ES-I3 (cell line): ENCODE data around the gene GNAT3.

Experiments used
- H3K36me3 ChIP-seq: 2 replicates; pipeline ENCODE4 v1.6.1; 2013; ENCODE audit warnings: mild to moderate bottlenecking, low read length, control low read depth, moderate library complexity; ENCODE audit not compliant: insufficient read depth
- H3K4me1 ChIP-seq: 2 replicates; pipeline ENCODE4 v1.6.1; 2013; ENCODE audit warnings: mild to moderate bottlenecking, control low read depth, low read length; ENCODE audit not compliant: insufficient read depth
- H3K9ac ChIP-seq: 2 replicates; pipeline ENCODE4 v1.6.1; 2013; ENCODE audit warnings: low read depth, mild to moderate bottlenecking, low read length, moderate library complexity
- H3K9me3 ChIP-seq: 2 replicates; pipeline ENCODE4 v1.6.1; 2013; ENCODE audit warnings: mild to moderate bottlenecking, low read length, moderate library complexity; ENCODE audit not compliant: control insufficient read depth, insufficient read depth

The GNAT3 gene

DNA sequence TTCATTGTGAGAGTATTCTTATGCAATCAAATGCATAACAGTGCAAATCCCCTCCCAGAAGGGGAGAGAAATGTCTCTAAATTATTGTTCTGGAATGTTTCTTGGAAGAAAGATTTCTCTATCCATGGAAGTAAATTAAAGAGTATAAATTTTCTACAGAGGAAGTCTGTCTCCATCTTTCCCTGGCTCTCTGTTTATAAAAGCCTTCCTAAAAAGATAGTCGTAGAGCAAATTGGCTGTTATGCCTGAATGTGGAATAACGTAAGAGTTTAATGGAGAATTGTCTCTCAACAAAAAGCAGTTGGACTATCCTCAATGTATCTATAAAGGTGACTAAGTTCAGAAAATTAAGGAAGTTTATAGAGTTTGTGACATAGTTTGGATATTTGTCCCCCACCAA lies 76.3 kb downstream of the GNAT3 start:
- Histone ChIP-seq H3K4me1 (peaks cover 6% of the 10 kb centered on the region; the same call in 1 of the 2 replicates), H3K9ac (no peak overlapping the region), H3K36me3 (no peaks in the 10 kb centered on the region), H3K9me3 (peaks cover 4% of the 10 kb centered on the region; the same call in 1 of the 2 replicates)

DNA sequence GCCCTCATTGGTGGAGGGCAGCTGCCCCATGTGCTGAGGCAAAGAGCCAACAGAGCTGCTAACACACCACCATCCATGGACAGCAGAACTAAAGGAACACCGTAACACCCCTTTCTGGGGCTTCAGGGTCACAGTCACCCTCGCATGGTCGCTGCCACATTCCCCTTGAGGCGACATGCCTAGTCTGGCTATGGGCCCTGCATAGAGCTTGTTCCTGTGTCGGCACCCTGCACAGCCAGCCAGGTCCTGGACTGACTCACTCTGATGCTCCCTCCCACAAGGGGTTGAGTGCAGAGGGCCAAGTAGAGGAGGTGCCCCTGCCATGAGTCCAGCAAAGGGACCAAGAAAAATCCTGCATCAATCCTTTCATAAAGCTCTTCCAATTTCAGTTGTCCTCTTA lies 77.8 kb downstream of the GNAT3 start:
- Histone ChIP-seq H3K9ac (no peak overlapping the region), H3K9me3 (peaks cover 4% of the 10 kb centered on the region; the same call in 1 of the 2 replicates), H3K36me3 (no peaks in the 10 kb centered on the region), H3K4me1 (peaks cover 6% of the 10 kb centered on the region; the same call in 1 of the 2 replicates)

DNA sequence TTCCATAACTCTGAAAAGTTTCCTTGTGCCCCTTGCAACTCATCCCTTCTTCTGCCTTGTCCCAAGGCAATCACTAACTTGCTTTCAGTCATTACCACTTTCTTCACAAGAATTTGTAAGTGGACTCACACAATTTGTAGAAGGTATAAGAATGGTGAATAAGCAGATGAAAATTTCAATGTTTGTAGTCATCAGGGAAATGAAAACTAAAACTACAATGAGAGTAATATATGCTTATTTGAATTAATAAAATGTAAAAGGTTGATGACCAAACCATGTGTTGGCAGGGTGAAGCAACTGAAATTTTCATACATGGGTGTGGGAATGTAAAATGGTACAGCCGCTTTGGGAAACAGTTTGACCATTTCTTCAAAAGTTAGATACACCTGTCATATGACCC lies 79.7 kb downstream of the GNAT3 start:
- Histone ChIP-seq H3K9me3 (peaks cover 4% of the 10 kb centered on the region; the same call in 1 of the 2 replicates), H3K9ac (no peak overlapping the region), H3K36me3 (no peaks in the 10 kb centered on the region), H3K4me1 (peaks cover 6% of the 10 kb centered on the region; the same call in 1 of the 2 replicates)

DNA sequence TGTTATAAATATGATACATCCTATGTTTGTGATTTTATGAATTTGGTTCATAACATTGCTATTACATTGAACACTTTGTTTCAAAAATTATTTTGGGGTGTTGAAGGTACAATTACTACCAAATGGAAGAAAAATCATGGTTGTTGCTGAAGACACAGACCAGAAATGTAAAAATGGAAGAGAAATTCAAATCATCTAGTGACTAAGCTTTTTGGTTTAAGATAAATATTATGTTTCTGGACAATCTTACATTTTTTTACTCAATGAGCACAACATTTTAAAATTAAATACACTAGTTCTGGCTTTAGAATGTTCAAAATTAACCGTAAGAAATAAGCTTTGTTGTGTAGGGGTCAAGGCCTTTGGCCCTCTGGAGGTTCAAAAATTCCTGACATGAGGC lies 82.7 kb downstream of the GNAT3 start:
- H3K36me3 ChIP-seq, result no peaks in the 10 kb centered on the region
- no peaks in the 10 kb centered on the region for H3K9me3 ChIP-seq
- H3K9ac ChIP-seq, result no peak overlapping the region
- peaks cover 6% of the 10 kb centered on the region; the same call in 1 of the 2 replicates for H3K4me1 ChIP-seq

DNA sequence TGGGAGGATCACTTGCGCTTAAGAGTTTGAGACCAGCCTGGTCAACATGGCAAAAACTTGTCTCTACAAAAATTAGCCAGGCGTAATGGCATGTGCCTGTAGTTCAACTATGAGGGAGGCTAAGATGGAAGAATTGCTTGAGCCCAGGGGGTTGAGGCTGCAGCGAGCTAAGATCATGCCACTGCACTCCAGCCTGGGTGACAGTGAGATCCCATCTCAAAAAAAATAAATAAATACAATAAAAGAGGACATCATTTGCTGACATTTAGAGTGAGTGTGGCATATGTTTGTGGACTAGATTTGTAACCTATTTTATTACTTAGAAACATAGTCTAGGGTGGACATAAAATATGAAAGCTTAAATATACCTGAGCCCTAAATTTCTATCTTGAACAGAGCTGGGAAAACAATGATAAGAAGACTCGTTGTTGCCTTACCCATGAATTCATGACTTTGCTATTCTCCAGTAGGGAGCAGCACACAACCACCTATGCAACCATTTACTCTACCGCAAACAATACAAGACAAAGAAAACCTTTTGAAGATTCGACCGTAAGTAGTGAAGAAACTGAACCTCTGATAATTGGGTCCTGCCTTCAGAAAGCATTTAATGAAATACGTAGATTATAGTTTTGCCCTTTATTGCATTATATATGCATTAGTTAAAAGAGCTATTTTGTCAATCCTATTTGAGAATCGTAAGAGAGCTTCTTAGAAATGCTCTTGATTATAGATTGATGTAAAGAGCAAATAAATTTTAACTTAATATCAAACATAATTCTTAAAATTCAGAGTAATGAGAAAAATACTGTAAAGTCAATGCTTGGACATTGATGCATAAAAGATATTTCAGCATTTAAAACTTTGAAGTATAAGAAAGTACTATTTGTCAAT lies 83.5 kb downstream of the GNAT3 start:
- Histone ChIP-seq H3K36me3 (no peaks in the 10 kb centered on the region), H3K9ac (no peak overlapping the region), H3K9me3 (no peaks in the 10 kb centered on the region), H3K4me1 (peaks cover 6% of the 10 kb centered on the region; the same call in 1 of the 2 replicates)

DNA sequence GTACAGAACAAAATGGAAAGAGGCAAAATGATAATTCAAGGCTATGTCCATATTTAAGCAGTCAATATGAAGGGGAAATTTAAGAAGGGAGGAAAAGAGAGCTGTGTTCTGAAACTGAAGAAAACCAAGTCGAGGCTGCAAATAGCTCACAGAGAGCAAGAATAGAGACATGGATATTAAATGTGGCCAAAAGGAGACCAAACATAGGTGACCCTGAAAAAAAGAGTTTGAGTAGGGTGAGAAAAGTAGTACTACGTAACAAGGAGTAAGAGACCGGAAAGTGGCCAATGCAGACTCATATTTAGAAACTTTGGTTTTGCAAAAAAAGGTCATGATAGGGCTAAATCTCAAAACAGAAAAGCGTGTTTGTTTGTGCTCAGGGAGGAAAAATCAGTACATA lies 84.6 kb downstream of the GNAT3 start:
- peaks cover 6% of the 10 kb centered on the region; the same call in 1 of the 2 replicates for H3K4me1 ChIP-seq
- no peak overlapping the region for H3K9ac ChIP-seq
- H3K36me3 ChIP-seq, result no peaks in the 10 kb centered on the region
- H3K9me3 ChIP-seq, result no peaks in the 10 kb centered on the region

DNA sequence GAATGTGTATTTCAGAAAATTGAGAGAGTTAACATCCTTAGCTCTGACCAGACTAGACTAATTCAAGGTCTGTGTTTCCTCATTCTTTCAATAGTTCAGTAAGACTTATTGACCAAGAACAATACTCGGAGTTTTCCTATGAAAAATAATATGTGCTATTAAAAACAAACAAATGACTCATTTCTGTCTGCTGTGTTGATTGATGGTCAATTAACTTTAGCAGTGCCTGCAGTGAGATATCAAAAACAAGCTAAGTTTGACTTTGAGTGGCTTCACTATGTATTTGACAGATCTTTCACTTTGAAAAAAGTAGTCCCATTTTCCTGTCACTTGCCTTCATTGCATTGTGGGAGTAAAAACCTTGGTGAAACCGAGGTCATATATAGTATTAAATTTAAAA lies 91.0 kb downstream of the GNAT3 start:
- Histone ChIP-seq H3K36me3 (no peaks in the 10 kb centered on the region), H3K9ac (no peak overlapping the region), H3K9me3 (no peaks in the 10 kb centered on the region), H3K4me1 (no peaks in the 10 kb centered on the region)

DNA sequence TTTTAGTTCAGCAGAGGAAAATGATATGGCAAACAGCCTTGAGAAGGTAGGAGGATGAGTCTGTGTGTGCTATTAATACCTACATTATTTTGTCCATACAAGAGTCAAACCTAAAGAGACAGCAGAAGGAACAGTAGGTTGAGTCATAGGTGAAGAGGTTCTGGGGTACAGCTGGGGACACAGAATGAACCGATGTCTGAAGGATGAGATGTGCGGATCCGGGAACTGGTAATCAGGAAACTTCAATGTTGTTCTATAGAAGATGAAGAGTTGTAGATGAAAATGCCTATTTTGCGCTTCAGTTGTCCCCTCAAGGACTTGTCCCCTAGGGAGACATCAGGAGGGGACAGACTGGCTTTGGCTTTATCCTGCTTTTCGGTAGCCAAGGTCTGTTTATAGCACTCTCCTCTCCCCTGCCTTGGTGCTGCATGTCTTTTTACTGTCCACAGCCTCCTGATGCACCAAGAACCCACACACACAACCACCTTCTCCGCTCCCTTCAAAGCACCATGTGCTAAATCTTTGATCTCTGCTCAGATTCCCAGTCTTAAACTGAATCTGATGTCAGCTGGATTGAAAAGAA lies 94.6 kb downstream of the GNAT3 start:
- Histone ChIP-seq H3K9me3 (no peaks in the 10 kb centered on the region), H3K4me1 (no peaks in the 10 kb centered on the region), H3K9ac (no peak overlapping the region), H3K36me3 (no peaks in the 10 kb centered on the region)

DNA sequence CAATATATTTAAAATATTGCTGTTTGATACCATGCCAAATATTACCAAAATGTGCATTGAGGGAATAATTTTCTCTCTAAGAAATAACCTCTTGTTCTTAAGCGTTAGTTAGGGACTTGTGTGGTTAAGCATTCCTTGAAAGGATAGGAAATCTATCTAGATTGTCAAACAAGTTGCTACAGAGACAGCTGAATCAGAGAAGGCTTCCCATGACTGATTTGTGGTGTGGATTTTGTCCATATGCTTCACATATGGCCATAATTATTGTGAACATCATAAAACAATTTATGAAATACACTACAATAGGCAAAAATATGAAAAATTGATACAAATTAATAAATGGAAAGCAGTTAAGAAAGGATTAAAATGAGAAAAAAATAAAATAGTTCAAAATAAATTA lies 96.3 kb downstream of the GNAT3 start:
- Histone ChIP-seq H3K4me1 (no peaks in the 10 kb centered on the region), H3K9ac (no peak overlapping the region), H3K9me3 (no peaks in the 10 kb centered on the region), H3K36me3 (no peaks in the 10 kb centered on the region)

DNA sequence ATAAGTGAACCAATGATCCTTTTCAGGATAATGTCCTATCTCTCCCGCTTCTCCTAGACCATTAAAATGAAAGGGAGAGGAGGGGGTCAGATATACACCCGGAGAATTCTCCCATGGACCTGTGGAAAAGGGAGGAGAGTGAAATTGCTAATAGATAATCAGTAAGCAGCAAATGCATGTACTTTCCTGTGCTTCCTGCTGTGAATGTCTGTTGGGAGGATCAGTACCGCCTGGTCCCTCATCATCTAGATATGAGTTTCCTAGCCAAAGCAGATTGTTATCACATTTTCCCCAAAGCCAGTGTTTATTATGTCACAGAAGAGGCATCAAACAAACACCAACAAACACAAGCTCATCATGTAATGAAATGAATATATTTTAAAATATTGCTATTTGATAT lies 96.8 kb downstream of the GNAT3 start:
- no peaks in the 10 kb centered on the region for H3K9me3 ChIP-seq

DNA sequence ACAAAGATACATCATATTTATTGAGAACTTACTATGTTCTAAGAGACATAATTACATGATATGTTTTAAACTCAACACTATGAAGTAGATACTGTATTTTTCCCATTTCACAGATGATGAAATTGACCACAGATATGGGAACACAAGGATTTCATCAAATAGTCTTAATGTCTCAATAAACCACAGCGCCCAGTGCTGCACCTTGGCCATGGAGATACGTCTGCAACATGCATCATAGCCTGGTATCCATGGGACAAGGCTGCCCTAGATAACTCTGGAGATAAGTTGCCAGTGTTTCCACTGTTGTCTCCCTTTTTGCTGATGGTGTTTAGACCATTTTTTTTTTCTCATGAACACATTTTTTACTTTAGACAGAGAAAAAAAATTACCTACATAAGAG lies 97.5 kb downstream of the GNAT3 start:
- H3K36me3 ChIP-seq, result no peaks in the 10 kb centered on the region
- H3K4me1 ChIP-seq, result no peaks in the 10 kb centered on the region
- H3K9me3 ChIP-seq, result no peaks in the 10 kb centered on the region
- H3K9ac ChIP-seq, result no peak overlapping the region

More for the DNA sequence above, 96.8 kb downstream of the GNAT3 start:
- Histone ChIP-seq H3K36me3 (no peaks in the 10 kb centered on the region), H3K9ac (no peak overlapping the region), H3K4me1 (no peaks in the 10 kb centered on the region)

DNA sequence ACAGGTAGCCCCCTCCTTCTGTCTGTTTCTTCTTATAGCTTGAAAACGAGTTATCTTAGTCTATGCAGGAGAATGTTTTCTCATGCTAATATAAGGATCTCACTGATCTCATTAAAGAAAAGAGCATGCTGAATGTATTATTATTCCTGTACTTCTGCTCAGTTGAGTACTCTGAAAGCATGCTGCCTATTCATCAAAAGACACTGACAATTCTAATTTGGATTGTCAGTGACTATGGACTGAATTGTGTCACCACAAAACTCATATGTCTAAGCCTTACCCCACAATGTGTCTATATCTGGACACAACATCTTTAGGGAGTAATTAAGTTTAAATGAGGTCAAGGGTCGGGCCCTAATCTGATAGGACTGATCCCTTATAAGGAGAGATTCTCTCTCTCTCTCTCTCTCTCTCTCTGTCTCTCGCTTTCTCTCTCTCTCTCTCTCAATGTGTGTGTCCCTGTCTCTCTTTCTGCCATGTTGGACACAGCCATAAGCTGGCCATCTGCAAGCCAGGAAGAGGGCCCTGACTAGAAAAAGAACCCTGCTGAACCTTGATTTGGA lies 98.4 kb downstream of the GNAT3 start:
- Histone ChIP-seq H3K4me1 (no peaks in the 10 kb centered on the region), H3K9me3 (no peaks in the 10 kb centered on the region), H3K36me3 (no peaks in the 10 kb centered on the region), H3K9ac (no peak overlapping the region)

DNA sequence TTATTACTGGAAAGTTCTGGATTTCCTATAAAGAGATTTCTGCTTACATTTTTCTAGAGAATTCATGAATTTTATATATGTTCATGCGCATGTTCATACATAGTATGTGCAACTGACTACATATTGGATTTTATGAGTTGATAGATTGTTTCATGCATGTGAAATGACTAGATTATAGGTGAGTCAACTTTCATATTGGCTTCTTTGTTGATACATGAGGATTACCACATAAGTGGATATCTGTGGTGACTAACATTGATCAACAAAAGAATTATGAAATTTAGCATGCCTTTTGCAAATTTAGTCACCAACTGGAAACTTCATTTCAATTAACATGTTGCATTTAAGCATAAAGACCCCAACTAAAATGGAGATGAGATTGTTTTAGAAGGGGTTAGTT lies 99.0 kb downstream of the GNAT3 start:
- no peaks in the 10 kb centered on the region for H3K36me3 ChIP-seq

DNA sequence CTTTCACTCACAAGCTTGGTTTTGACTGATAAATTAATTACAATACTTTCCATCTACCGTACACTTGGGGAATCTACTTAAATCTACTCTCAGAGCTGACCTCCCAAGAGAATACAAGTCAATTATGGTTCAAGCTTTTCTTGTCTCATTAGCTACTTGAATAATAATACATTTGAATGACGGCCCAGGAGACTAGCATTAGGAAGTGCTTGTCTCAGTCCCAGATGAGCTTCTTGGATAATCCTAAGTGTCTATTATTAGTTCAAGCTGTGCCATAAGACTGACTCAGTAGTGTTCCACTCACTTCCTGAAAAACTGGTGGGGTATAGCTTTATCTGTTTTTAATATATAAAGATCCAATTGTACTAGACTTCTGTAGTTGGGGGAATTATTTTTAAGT lies 100.2 kb downstream of the GNAT3 start:
- no peak overlapping the region for H3K9ac ChIP-seq
- no peaks in the 10 kb centered on the region for H3K9me3 ChIP-seq
- H3K36me3 ChIP-seq, result no peaks in the 10 kb centered on the region
- no peaks in the 10 kb centered on the region for H3K4me1 ChIP-seq

More for the DNA sequence above, 99.0 kb downstream of the GNAT3 start:
- H3K4me1 ChIP-seq, result no peaks in the 10 kb centered on the region
- H3K9me3 ChIP-seq, result no peaks in the 10 kb centered on the region
- H3K9ac ChIP-seq, result no peak overlapping the region

DNA sequence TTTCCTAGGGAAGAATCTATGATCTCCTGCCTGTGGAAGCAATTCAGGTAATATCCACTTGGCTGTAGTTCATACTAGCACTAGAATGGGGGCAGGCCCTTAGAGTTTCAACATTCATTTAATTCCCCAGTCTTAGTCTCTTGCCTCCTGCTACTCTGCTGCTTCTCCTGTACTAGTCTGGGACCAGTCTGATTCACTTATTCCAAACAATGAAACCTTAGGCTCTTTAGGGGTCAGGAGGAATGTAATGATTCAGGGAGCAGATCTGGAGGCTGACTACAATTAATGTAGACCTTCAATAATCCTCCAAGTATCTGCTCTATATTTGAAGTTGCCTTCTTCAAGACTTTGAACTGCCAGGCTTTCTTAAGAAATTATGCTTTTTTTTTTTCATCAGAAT lies 101.8 kb downstream of the GNAT3 start:
- H3K36me3 ChIP-seq, result no peaks in the 10 kb centered on the region
- no peaks in the 10 kb centered on the region for H3K4me1 ChIP-seq
- H3K9me3 ChIP-seq, result no peaks in the 10 kb centered on the region
- no peak overlapping the region for H3K9ac ChIP-seq
